Fibroblast of lung (primary cell): ENCODE data around the gene NFAT5. TPM values are rescaled to one million over a fixed set of nuclear protein-coding genes. Genes with fewer than 3 reads are reported as not detected.
"Not testable (repeated sequence)": the region's sequence is repeated elsewhere in the genome, so short reads cannot be mapped to it uniquely, and the experiment has no call there.

Experiments used
- DNase-seq, 2 donors: peaks; one replicate each; pipeline versions ENCODE4 v3.0.0 to v3.0.0-alpha.2; 2010; ENCODE audit warnings: low read depth in 2 of 2
- H2AFZ ChIP-seq: 2 replicates; pipeline ENCODE4 v1.5.1; 2012; ENCODE audit warnings: low read length, control low read depth, inconsistent platforms
- H3K27ac ChIP-seq: 2 replicates; pipeline ENCODE4 v1.5.1; 2011; ENCODE audit warnings: low read length, control low read depth; ENCODE audit not compliant: insufficient read depth
- H3K27me3 ChIP-seq: 2 replicates; pipeline ENCODE4 v1.5.1; 2011; ENCODE audit warnings: mild to moderate bottlenecking, low read length; ENCODE audit not compliant: control insufficient read depth, insufficient read depth
- H3K36me3 ChIP-seq: 2 replicates; pipeline ENCODE4 v1.5.1; 2011; ENCODE audit warnings: low read length; ENCODE audit not compliant: control insufficient read depth, insufficient read depth
- H3K4me1 ChIP-seq: 2 replicates; pipeline ENCODE4 v1.5.1; 2011; ENCODE audit warnings: low read length; ENCODE audit not compliant: control insufficient read depth, insufficient read depth; ENCODE audit errors: extremely low read depth
- H3K4me2 ChIP-seq: 2 replicates; pipeline ENCODE4 v1.5.1; 2011; ENCODE audit warnings: low read length, control low read depth; ENCODE audit not compliant: insufficient read depth; ENCODE audit errors: extremely low read depth
- H3K4me3 ChIP-seq, 4 experiments: fragments of 200-600 bp in 1 of 4; sonication (generic) in 1 of 4; replicated peaks in 1 of 4; 2 replicates each; pipeline ENCODE4 v1.5.1; 2011 to 2016; ENCODE audit warnings: low read length in 4 of 4, low read depth in 3 of 4, mild to moderate bottlenecking in 3 of 4, control low read depth in 2 of 4, inconsistent platforms in 1 of 4, mixed read lengths in 1 of 4; ENCODE audit not compliant: insufficient read depth in 1 of 4; ENCODE audit errors: control extremely low read depth in 1 of 4
- H3K79me2 ChIP-seq: 2 replicates; pipeline ENCODE4 v1.5.1; 2012; ENCODE audit warnings: mild to moderate bottlenecking, low read length, inconsistent platforms; ENCODE audit not compliant: control insufficient read depth, insufficient read depth
- H3K9ac ChIP-seq: 2 replicates; pipeline ENCODE4 v1.5.1; 2011; ENCODE audit warnings: mild to moderate bottlenecking, low read length, control low read depth; ENCODE audit not compliant: insufficient read depth
- H3K9me3 ChIP-seq: 2 replicates; pipeline ENCODE4 v1.5.1; 2012; ENCODE audit warnings: low read depth, low read length; ENCODE audit not compliant: control insufficient read depth, insufficient read depth
- H4K20me1 ChIP-seq: 2 replicates; pipeline ENCODE4 v1.5.1; 2011; ENCODE audit warnings: low read length; ENCODE audit not compliant: control insufficient read depth, insufficient read depth; ENCODE audit errors: extremely low read depth
- CTCF ChIP-seq, 2 donors: IDR thresholded peaks in 1 of 2; conservative IDR thresholded peaks in 1 of 2; 1 replicate in 1 of 2; 2 replicates in 1 of 2; pipeline ENCODE4 v1.5.1; 2011 to 2012; ENCODE audit warnings: low read length in 2 of 2, control low read depth in 1 of 2, inconsistent platforms in 1 of 2, low read depth in 1 of 2, mild to moderate bottlenecking in 1 of 2
- EZH2 ChIP-seq: IDR thresholded peaks from 2 replicates; pipeline ENCODE4 v1.5.1; 2012; ENCODE audit warnings: low read length, control low read depth, mild to moderate bottlenecking; ENCODE audit errors: missing control alignments
- polyA plus RNA-seq, 2 donors: library from polyadenylated mRNA; depleted of rRNA in 1 of 2; stranded (reverse) in 1 of 2; unstranded in 1 of 2; fragments of >200 nt; gene quantifications; 2 replicates each; pipeline ENCODE4 v1.2.1, GENCODE V29; 2011 to 2012; ENCODE audit warnings: missing spikeins in 1 of 2
- total RNA-seq: library from RNA; depleted of rRNA; stranded (reverse); fragments of >200 nt; gene quantifications from 2 replicates; pipeline ENCODE4 v1.2.1, GENCODE V29; 2014

Gene NFAT5
- total and polyA plus RNA-seq, 2 donors (not counting 1 experiment from before 2014, with no cell fraction given) = 33.4 to 39.4 TPM

GRCh38 chr16:69637206-69637865 is 71.6 kb downstream of the NFAT5 start:
- H4K20me1 ChIP-seq, H3K27me3 ChIP-seq, H3K9ac ChIP-seq, H3K4me2 ChIP-seq, H3K36me3 ChIP-seq, DNase-seq, H3K9me3 ChIP-seq, H3K4me1 ChIP-seq, H2AFZ ChIP-seq, H3K79me2 ChIP-seq, H3K4me3 ChIP-seq, H3K27ac ChIP-seq: not testable (repeated sequence)

GRCh38 chr16:69643997-69644396 is 78.2 kb downstream of the NFAT5 start:
- H3K79me2 ChIP-seq = peaks cover 17% of the 10 kb centered on the region
- not testable (repeated sequence) for H3K36me3 ChIP-seq, H4K20me1 ChIP-seq

GRCh38 chr16:69644790-69645189 is 79.0 kb downstream of the NFAT5 start:
- H3K79me2 ChIP-seq = peaks cover 17% of the 10 kb centered on the region
- DNase-seq = peak in 1 of 2 donors; percentile 8
- no peaks in the 10 kb centered on the region for H4K20me1 ChIP-seq
- H3K9me3 ChIP-seq = no peaks in the 10 kb centered on the region
- H3K27me3 ChIP-seq = no peaks in the 10 kb centered on the region
- no peak overlapping the region for H3K27ac ChIP-seq
- no peak overlapping the region for H3K9ac ChIP-seq
- no peaks in the 10 kb centered on the region for H3K4me1 ChIP-seq
- peak overlapping the region; percentile 18 for H3K4me2 ChIP-seq
- TF ChIP-seq CTCF (conservative IDR thresholded peaks at IDR 0.05 in 1 of 2, IDR thresholded peaks at IDR 0.05 in 1 of 2; ENCODE audit: low read depth in 1 of 2, low read length in 2 of 2) (no peak), EZH2 (no peak)
- H2AFZ ChIP-seq = no peak overlapping the region
- peaks cover 6% of the 10 kb centered on the region for H3K36me3 ChIP-seq
- no peak overlapping the region for H3K4me3 ChIP-seq

More at GRCh38 chr16:69643997-69644396, 78.2 kb downstream of the NFAT5 start:
- H3K27me3 ChIP-seq, H3K4me2 ChIP-seq, H3K4me1 ChIP-seq, H3K9ac ChIP-seq, H3K4me3 ChIP-seq, DNase-seq, H2AFZ ChIP-seq, H3K9me3 ChIP-seq, H3K27ac ChIP-seq: not testable (repeated sequence)

GRCh38 chr16:69647020-69647419 is 81.3 kb downstream of the NFAT5 start:
- TF ChIP-seq CTCF (conservative IDR thresholded peaks at IDR 0.05 in 1 of 2, IDR thresholded peaks at IDR 0.05 in 1 of 2; ENCODE audit: low read depth in 1 of 2, low read length in 2 of 2) = no peak
- no peak for TF ChIP-seq EZH2
- Histone ChIP-seq H3K4me1 (no peaks in the 10 kb centered on the region), H3K36me3 (peaks cover 6% of the 10 kb centered on the region), H3K9me3 (no peaks in the 10 kb centered on the region), H3K79me2 (peaks cover 16% of the 10 kb centered on the region), H3K27ac (no peak overlapping the region), H3K4me3 (no peak overlapping the region), H3K9ac (no peak overlapping the region), H3K4me2 (no peak overlapping the region), H2AFZ (no peak overlapping the region), H3K27me3 (no peaks in the 10 kb centered on the region), H4K20me1 (no peaks in the 10 kb centered on the region)
- DNase-seq = no peak
